ENCODE measurements around the gene ADAP1.

- TF ChIP-seq CTCF (conservative IDR thresholded peaks at IDR 0.05; ENCODE audit: low read length): no peak
- no peak for TF ChIP-seq EZH2phosphoT487 (IDR thresholded peaks at IDR 0.05; ENCODE audit: borderline replicate concordance, low read depth, low read length)
These were observed 82.5 kb downstream of the ADAP1 start for GRCh38 chr7:871900-872537.

Data from OCI-LY7 (cell line).